ENCODE data around the gene ATF6B.
"Not testable (repeated sequence)": the region's sequence is repeated elsewhere in the genome, so short reads cannot be mapped to it uniquely, and the experiment has no call there.

Gene ATF6B

GRCh38 chr6:32154514-32155161 lies 26.6 kb upstream of the ATF6B start:
- DNase-seq (ENCODE audit: low read depth), result no peak

GRCh38 chr6:32153564-32154513 lies 25.8 kb upstream of the ATF6B start, which contains the start of gene PPT2:
PPT2 (plus strand) TSS chr6:32154141; CDS start chr6:32154595, 454 bp downstream.
- peak; percentile 78 for DNase-seq (ENCODE audit: low read depth)

- no peak for DNase-seq (ENCODE audit: low read depth)
These were observed 24.9 kb upstream of the ATF6B start for GRCh38 chr6:32152769-32153563.

- no peak for DNase-seq (ENCODE audit: low read depth)
These were observed 24.1 kb upstream of the ATF6B start, which contains the start of gene PRRT1 for GRCh38 chr6:32151863-32152768. PRRT1 (minus strand) TSS chr6:32151939; CDS start chr6:32151827, 112 bp downstream.

- DNase-seq (ENCODE audit: low read depth), result no peak
These were observed 23.3 kb upstream of the ATF6B start for GRCh38 chr6:32151181-32151862.

- DNase-seq (ENCODE audit: low read depth), result no peak
These were observed 22.2 kb upstream of the ATF6B start for GRCh38 chr6:32149932-32150870.

GRCh38 chr6:32149092-32149755 lies 21.2 kb upstream of the ATF6B start:
- DNase-seq (ENCODE audit: low read depth), result no peak

GRCh38 chr6:32148289-32149091 lies 20.4 kb upstream of the ATF6B start:
- no peak for DNase-seq (ENCODE audit: low read depth)

- DNase-seq (ENCODE audit: low read depth), result no peak
These were observed 19.5 kb upstream of the ATF6B start for GRCh38 chr6:32147401-32148132.

- DNase-seq (ENCODE audit: low read depth), result no peak
These were observed 18.6 kb upstream of the ATF6B start for GRCh38 chr6:32146687-32147086.

GRCh38 chr6:32146287-32146686 lies 18.2 kb upstream of the ATF6B start:
- no peak for DNase-seq (ENCODE audit: low read depth)

GRCh38 chr6:32144238-32144637 lies 16.2 kb upstream of the ATF6B start:
- DNase-seq (ENCODE audit: low read depth), result not testable (repeated sequence)

- DNase-seq (ENCODE audit: low read depth), result no peak
These were observed 12.5 kb upstream of the ATF6B start for GRCh38 chr6:32140420-32141046.

- no peak for DNase-seq (ENCODE audit: low read depth)
These were observed 11.5 kb upstream of the ATF6B start for GRCh38 chr6:32139590-32139989.

- no peak for DNase-seq (ENCODE audit: low read depth)
These were observed 9.4 kb upstream of the ATF6B start for GRCh38 chr6:32137454-32137853.

GRCh38 chr6:32133786-32134185 lies 5.7 kb upstream of the ATF6B start:
- DNase-seq (ENCODE audit: low read depth), result no peak

- no peak for DNase-seq (ENCODE audit: low read depth)
These were observed 4.1 kb upstream of the ATF6B start for GRCh38 chr6:32132110-32132509.

Measured in non-pigmented ciliary epithelial cell (primary cell).